WERI-Rb-1 (cell line): ENCODE measurements around the gene DHCR24.

Source experiments
- DNase-seq: peaks from one replicate; pipeline ENCODE4 v3.0.0-alpha.2; 2020
- H3K27ac ChIP-seq: fragments of 250-450 bp; sonication (Bioruptor Pico); 2 replicates; pipeline ENCODE4 v1.5.1; 2020; ENCODE audit warnings: mild to moderate bottlenecking, moderate library complexity
- H3K27me3 ChIP-seq: fragments of 250-450 bp; sonication (Bioruptor Pico); 2 replicates; pipeline ENCODE4 v1.5.1; 2021; ENCODE audit warnings: mild to moderate bottlenecking, low read depth, moderate library complexity; ENCODE audit not compliant: insufficient read depth, severe bottlenecking
- H3K36me3 ChIP-seq: fragments of 250-450 bp; sonication (Bioruptor Pico); 2 replicates; pipeline ENCODE4 v1.5.1; 2020; ENCODE audit warnings: mild to moderate bottlenecking, moderate library complexity
- H3K4me3 ChIP-seq: 2 replicates; pipeline ENCODE4 v1.5.1; 2011; ENCODE audit warnings: low read depth, mild to moderate bottlenecking, control low read depth, low read length
- H3K9me3 ChIP-seq: fragments of 250-450 bp; sonication (Bioruptor Pico); 2 replicates; pipeline ENCODE4 v1.5.1; 2021; ENCODE audit warnings: mild to moderate bottlenecking, moderate library complexity; ENCODE audit not compliant: severe bottlenecking
- TF ChIP-seq, protein P1 (sequence below): IDR thresholded peaks from 2 replicates; pipeline ENCODE4 v1.5.1; 2011; ENCODE audit warnings: low read depth, mild to moderate bottlenecking, control low read depth, inconsistent platforms, low read length

The DHCR24 gene

DNA sequence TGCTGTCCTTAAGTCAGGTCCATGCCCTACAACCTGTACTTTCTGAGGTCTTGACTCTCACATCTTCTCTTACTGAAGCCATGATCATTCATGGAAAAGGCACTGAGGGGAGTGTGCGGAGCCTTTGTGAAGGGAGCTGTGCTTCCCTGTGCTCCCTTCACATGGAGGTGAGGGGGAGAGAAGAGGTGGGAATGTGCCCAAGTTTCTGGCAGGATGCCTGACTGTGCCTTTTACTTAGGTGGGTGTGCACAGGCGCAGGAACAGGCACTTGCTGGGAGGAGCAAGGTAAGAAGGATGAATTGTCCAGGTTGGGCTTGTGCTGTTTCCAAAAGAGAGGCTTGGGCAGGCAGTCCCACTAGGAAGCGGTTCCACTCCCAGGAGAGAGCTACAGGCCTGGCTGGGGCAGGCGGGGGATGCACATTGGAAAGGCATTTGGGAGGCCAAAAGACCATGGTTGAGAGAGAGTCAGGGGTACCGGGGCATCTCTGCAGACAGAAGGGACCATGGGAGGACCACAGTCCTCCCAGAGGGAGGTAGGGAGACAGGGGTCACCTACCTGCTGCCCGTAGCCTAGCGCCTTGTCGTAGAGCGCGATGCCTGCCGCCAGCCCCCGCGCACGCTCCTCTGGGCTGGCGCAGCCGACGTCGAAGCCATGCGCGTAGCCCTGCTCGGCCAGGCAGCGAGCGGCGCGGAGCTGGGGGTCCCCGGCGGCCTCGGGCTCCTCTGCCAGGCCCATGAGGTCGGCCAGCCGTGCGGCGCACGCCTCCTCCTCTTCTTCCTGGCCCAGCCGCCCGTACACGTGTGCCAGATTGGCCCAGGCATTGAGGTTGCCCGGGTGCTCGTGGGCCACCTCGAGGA, 86.7 kb downstream of the DHCR24 start:
- Histone ChIP-seq H3K27ac (no peak overlapping the region), H3K9me3 (no peaks in the 10 kb centered on the region), H3K27me3 (no peaks in the 10 kb centered on the region), H3K36me3 (no peaks in the 10 kb centered on the region), H3K4me3 (no peak overlapping the region)
- DNase-seq, result no peak
- TF ChIP-seq, protein P1, sequence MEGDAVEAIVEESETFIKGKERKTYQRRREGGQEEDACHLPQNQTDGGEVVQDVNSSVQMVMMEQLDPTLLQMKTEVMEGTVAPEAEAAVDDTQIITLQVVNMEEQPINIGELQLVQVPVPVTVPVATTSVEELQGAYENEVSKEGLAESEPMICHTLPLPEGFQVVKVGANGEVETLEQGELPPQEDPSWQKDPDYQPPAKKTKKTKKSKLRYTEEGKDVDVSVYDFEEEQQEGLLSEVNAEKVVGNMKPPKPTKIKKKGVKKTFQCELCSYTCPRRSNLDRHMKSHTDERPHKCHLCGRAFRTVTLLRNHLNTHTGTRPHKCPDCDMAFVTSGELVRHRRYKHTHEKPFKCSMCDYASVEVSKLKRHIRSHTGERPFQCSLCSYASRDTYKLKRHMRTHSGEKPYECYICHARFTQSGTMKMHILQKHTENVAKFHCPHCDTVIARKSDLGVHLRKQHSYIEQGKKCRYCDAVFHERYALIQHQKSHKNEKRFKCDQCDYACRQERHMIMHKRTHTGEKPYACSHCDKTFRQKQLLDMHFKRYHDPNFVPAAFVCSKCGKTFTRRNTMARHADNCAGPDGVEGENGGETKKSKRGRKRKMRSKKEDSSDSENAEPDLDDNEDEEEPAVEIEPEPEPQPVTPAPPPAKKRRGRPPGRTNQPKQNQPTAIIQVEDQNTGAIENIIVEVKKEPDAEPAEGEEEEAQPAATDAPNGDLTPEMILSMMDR, result no peak
